Activated naive CD8-positive, alpha-beta T cell treated with anti-CD3 and anti-CD28 coated beads, Interleukin-2, amount 50 U/mL, for 24 hours (primary cell): Measurements from ENCODE around the gene ST8SIA6.

Source experiments
- ATAC-seq: fragments of 150-1000 bp; cut with Tn5 transposase; one replicate; pipeline ENCODE4 v1.10.0; 2021
- DNase-seq: peaks from one replicate; pipeline ENCODE4 v3.0.0; 2021
- H3K27ac Mint-ChIP-seq: one replicate; pipeline ENCODE4 v1.8.0; 2021; ENCODE audit warnings: mild to moderate bottlenecking, mixed read lengths
- H3K27me3 Mint-ChIP-seq: one replicate; pipeline ENCODE4 v1.8.0; 2021; ENCODE audit warnings: mixed read lengths
- H3K36me3 Mint-ChIP-seq: one replicate; pipeline ENCODE4 v1.8.0; 2021; ENCODE audit warnings: low read depth, mixed read lengths
- H3K4me1 Mint-ChIP-seq: one replicate; pipeline ENCODE4 v1.8.0; 2021; ENCODE audit warnings: mixed read lengths
- H3K4me3 Mint-ChIP-seq: one replicate; pipeline ENCODE4 v1.8.0; 2021; ENCODE audit warnings: mild to moderate bottlenecking, moderate library complexity, mixed read lengths
- H3K9me3 Mint-ChIP-seq: one replicate; pipeline ENCODE4 v1.8.0; 2021; ENCODE audit warnings: mixed read lengths

Gene ST8SIA6

DNA sequence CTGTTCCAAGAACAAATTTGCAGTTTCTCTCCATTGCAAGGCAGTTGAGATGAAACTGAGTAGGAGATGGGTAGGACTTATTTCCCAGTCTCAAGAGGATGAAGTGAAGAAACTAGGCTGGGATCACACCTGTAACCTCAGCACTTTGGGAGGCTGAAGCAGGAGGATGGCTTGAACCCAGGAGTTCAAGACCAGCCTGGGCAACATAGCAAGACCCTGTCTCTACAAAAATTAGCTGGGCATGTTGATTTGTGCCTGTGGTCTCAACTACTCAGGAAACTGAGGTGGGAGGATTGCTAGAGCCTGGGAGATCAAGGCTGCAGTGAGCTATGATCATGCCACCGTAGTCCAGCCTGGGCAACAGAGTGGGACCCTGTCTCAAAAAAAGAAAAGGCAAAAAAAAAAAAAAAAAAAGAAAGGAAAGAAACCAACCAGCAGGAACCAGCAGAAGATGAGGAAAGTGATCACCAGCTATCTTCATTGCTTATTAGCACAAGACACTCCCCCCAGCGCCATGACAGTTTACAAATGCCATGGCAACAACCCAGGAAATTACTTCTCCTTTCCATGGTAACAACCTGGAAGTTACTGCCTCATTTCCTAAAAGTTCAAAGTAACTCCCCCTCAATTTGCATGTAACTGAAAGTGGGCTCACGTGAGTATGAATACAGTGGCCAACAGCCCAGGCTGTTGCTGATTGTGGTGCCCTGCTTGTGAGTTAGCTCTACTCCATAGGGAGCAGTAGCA lies 18.3 kb upstream of the ST8SIA6 start:
- peaks cover 6% of the 10 kb centered on the region for H3K4me1 Mint-ChIP-seq
- ATAC-seq (no peak), DNase-seq (no peak)
- H3K36me3 Mint-ChIP-seq: no peaks in the 10 kb centered on the region
- H3K9me3 Mint-ChIP-seq: peaks cover 3% of the 10 kb centered on the region
- H3K27me3 Mint-ChIP-seq: peaks cover 17% of the 10 kb centered on the region
- no peak overlapping the region for H3K27ac Mint-ChIP-seq
- no peak overlapping the region for H3K4me3 Mint-ChIP-seq

DNA sequence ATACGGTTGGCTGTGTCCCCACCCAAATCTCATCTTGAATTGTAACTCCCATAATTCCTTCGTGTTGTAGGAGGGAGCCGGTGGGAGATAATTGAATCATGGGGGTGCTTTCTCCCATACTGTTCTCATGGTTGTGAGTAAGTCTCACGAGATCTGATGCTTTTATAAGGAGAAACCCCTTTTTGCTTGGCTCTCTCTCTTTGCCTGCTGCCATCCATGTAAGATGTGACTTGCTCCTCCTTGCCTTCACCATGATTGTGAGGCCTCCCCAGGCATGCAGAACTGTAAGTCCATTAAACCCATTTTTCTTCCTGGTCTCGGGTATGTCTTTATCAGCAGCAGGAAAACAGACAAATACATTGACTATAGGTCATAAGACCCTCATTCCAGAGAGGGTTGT lies 15.9 kb upstream of the ST8SIA6 start:
- Mint-ChIP-seq H3K4me1 (peaks cover 6% of the 10 kb centered on the region), H3K4me3 (no peak overlapping the region)

DNA sequence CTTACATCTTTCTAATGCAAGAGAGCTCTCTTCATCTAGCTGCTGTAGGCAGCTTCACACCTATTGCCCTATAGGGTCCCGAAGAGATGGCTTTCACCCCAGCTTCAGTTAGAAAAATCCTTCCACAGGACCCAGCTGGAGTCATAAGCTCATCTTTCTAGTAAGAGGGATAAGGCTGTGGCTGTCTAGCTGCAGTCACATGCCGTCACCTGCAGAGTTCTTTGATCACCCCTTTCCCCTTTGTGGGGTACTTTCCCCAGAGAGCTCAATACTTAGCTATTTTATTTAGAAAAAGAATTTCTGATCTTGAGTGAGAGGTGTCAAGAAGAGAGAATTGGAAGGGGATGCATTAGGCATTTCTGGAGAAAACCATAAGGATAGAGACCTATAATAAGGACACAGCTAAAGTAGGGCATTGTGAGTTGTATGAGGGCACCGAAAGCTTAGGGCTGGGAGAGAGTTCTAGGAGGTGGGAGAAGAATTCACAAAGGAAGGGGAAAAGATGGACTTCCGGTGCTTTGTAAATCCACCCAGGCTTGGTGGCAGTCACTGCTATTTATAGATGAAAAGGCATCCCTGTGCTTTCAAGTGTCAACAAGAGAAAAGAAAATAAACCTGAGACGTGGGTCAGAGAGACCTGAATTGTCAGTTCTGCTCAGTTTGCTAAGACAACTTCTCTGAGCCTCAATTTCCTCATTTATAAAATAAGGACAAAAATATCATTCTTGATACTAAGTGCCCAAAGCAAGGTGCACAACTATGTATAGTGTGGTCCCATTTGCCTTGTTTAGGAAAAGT lies 11.1 kb upstream of the ST8SIA6 start:
- DNase-seq (no peak), ATAC-seq (no peak)
- Mint-ChIP-seq H3K36me3 (no peaks in the 10 kb centered on the region), H3K9me3 (peaks cover 3% of the 10 kb centered on the region), H3K27ac (no peak overlapping the region), H3K27me3 (peaks cover 28% of the 10 kb centered on the region), H3K4me3 (no peak overlapping the region), H3K4me1 (peaks cover 2% of the 10 kb centered on the region)

More for the DNA sequence above, 15.9 kb upstream of the ST8SIA6 start:
- Mint-ChIP-seq H3K27me3 (peaks cover 11% of the 10 kb centered on the region), H3K36me3 (no peaks in the 10 kb centered on the region), H3K27ac (no peak overlapping the region), H3K9me3 (peaks cover 3% of the 10 kb centered on the region)
- ATAC-seq: no peak
- DNase-seq: no peak

DNA sequence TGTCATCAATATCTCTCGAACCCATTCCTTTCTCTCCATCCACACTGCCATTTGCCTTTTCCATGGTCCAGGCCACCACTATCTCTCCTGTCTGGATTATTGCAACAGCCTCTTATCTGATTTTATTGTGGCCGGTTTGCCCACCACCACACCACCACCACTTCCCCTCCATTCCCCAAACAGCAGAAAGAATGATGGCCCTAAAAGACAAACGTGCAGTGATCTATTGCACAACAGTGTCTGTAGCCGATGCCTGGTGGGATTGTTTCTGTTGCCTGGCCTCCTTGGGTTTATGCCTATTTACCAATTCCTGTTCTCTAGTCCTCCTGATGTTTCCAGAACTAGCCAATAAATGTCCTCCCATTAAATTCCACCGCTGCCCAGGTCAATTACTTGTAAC lies 10.2 kb upstream of the ST8SIA6 start:
- peaks cover 2% of the 10 kb centered on the region for H3K4me1 Mint-ChIP-seq
- no peaks in the 10 kb centered on the region for H3K36me3 Mint-ChIP-seq
- DNase-seq (no peak), ATAC-seq (no peak)
- H3K9me3 Mint-ChIP-seq: no peaks in the 10 kb centered on the region
- peaks cover 30% of the 10 kb centered on the region for H3K27me3 Mint-ChIP-seq
- no peak overlapping the region for H3K27ac Mint-ChIP-seq
- H3K4me3 Mint-ChIP-seq: no peak overlapping the region

DNA sequence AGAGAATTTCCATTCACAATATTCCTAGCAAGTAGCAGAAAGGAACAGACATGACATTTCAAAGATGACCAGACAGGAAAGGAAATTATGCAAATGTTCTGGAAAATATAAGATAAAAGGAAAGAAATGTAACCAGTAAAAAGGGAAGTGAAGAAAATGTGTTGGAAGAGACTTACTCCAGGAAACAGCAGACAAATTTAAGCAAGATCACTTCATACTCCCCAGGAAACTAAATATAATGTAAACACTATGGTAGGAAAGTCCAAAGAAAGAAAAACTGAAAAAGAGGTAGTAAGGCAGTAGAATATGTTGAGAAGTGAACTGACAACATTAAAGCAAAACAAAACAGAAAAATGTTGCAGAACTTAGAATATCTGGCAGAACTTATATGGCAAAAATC lies 6.4 kb upstream of the ST8SIA6 start:
- DNase-seq (no peak), ATAC-seq (no peak)
- Mint-ChIP-seq H3K27ac (no peak overlapping the region), H3K4me3 (no peak overlapping the region), H3K9me3 (no peaks in the 10 kb centered on the region), H3K27me3 (peaks cover 42% of the 10 kb centered on the region), H3K4me1 (peaks cover 2% of the 10 kb centered on the region), H3K36me3 (no peaks in the 10 kb centered on the region)

DNA sequence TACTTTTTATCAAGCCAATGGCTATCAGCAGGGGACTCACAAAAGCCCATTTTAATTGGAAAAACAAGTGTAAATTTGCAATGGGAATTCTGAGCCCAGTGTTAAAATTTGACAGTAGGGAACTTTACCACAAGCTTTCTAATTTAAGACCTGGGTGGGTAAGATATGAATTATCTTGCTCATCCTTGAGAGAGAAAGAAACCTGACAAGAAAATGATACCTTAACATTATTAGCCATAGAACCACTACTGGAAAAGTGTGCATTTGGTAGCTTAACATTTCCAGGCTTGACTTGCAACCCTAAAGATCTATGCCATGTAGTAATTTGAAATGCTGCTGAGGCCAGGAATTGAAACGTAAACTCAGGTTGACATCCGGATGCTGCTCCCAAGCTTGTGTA lies 2.7 kb upstream of the ST8SIA6 start:
- DNase-seq (no peak), ATAC-seq (no peak)
- no peak overlapping the region for H3K4me3 Mint-ChIP-seq
- H3K4me1 Mint-ChIP-seq: peaks cover 19% of the 10 kb centered on the region
- no peaks in the 10 kb centered on the region for H3K9me3 Mint-ChIP-seq
- no peaks in the 10 kb centered on the region for H3K36me3 Mint-ChIP-seq
- H3K27me3 Mint-ChIP-seq: peaks cover 48% of the 10 kb centered on the region
- no peak overlapping the region for H3K27ac Mint-ChIP-seq

DNA sequence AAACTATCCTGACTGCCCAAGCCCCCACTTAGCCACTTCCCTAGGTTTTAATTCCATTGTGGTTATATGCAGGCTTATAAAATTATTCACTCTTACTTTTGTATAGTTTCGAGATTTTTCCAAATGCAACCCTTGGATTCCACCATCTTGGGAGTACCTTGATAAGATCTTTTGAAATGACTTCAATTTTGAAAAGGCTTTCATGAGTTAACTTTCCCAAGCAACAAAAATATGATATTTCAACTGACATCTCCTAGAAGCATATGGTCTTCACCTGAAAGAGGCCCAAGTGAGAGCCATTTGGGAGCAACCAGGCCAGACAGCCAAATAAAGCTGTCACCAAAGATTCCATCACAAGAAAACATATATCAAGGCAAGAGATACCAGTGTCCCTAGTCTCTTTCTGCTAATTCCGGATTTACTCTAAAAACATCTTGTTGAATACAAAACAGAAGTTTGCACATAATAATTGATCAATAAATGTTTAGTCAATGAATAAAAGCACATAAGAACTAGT lies 1.7 kb upstream of the ST8SIA6 start:
- Mint-ChIP-seq H3K27me3 (peaks cover 54% of the 10 kb centered on the region), H3K27ac (no peak overlapping the region), H3K4me1 (peaks cover 19% of the 10 kb centered on the region)

DNA sequence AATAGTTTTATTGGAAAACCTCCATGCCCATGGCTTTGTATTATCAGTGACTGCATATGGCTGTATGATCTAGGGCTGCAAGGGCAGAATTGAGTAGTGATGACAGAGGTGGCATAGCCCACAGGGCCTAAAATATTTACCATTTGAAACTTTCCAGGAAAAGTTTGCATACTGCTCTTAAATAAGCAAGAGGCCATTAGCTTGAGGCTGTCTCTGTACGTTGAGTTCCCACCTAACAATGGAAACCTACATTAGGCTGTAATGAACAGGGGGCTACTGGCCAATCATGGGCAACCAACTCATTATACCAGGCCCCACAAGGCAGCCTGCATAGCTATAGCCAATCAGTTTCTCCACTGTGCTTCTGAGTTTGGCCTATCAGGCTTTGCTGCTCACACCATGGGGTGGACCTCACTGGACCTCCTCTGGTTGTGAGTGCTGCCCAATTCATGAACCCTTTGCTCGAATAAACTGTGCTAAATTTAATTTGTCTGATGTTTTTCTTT lies 673 bp upstream of the ST8SIA6 start:
- ATAC-seq: no peak
- Mint-ChIP-seq H3K4me3 (peak overlapping the region; percentile 75), H3K4me1 (peaks cover 17% of the 10 kb centered on the region), H3K27me3 (peaks cover 54% of the 10 kb centered on the region), H3K9me3 (peaks cover 1% of the 10 kb centered on the region), H3K36me3 (no peaks in the 10 kb centered on the region), H3K27ac (no peak overlapping the region)
- no peak for DNase-seq

More for the DNA sequence above, 1.7 kb upstream of the ST8SIA6 start:
- Mint-ChIP-seq H3K36me3 (no peaks in the 10 kb centered on the region), H3K9me3 (no peaks in the 10 kb centered on the region), H3K4me3 (no peak overlapping the region)
- DNase-seq (no peak), ATAC-seq (no peak)

DNA sequence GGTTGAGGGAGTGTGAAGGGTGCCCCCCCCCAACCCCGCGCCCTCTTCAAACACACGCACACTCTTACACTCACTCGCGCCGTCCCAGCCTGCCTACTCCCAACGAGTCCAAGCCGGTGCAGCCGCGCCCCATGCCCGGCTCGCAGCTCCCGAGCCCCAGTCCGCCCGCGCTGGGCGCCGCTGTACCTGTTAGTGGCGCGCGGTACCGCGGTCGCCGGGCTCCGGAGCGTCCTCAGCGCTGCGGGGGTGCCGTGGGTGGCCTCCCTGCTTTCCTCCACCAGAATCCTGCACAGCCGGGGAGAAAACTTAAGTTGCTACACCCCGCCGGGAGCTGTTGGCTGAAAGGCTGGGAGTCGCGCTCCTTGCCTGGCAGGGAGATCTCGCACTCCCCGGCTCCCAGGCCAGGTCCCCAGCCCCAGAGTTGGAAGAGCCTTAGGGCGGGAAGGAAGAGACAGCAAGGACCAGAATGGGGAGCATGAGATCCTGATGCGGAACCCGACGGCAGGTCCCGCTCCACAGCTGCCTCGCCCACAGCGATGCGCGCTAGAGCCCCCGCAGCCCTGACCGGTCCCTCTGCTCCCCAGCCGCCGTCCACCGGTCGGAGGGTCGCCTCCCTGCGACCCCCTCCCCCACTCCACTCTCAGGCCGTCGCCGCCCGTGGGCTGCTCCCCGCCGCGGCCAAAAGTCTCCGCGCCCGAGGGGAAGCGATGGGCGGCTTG lies 863 bp downstream of the ST8SIA6 start:
- H3K27me3 Mint-ChIP-seq: peaks cover 53% of the 10 kb centered on the region
- peaks cover 11% of the 10 kb centered on the region for H3K9me3 Mint-ChIP-seq
- H3K4me3 Mint-ChIP-seq: peak overlapping the region; percentile 72
- peaks cover 17% of the 10 kb centered on the region for H3K4me1 Mint-ChIP-seq
- H3K27ac Mint-ChIP-seq: no peak overlapping the region
- ATAC-seq (peak; percentile 75), DNase-seq (peak; percentile 42)
- H3K36me3 Mint-ChIP-seq: no peaks in the 10 kb centered on the region

DNA sequence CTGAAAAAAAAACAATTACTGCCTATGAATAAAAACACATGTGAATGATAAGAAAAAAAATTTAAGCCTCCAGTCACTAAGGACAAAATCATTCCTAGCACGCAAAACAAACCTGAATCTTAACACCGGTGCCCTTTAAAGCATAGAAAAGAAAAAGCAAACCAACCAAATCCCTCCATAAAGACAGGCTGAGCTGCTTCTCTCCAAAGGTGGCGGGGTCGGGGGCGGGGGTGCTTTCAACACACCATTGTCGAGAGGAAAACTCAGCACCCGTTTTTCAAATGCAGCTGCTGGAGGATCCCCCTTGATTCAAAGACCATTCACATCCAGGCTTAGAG lies 1.4 kb downstream of the ST8SIA6 start:
- peaks cover 54% of the 10 kb centered on the region for H3K27me3 Mint-ChIP-seq
- no peak for DNase-seq

DNA sequence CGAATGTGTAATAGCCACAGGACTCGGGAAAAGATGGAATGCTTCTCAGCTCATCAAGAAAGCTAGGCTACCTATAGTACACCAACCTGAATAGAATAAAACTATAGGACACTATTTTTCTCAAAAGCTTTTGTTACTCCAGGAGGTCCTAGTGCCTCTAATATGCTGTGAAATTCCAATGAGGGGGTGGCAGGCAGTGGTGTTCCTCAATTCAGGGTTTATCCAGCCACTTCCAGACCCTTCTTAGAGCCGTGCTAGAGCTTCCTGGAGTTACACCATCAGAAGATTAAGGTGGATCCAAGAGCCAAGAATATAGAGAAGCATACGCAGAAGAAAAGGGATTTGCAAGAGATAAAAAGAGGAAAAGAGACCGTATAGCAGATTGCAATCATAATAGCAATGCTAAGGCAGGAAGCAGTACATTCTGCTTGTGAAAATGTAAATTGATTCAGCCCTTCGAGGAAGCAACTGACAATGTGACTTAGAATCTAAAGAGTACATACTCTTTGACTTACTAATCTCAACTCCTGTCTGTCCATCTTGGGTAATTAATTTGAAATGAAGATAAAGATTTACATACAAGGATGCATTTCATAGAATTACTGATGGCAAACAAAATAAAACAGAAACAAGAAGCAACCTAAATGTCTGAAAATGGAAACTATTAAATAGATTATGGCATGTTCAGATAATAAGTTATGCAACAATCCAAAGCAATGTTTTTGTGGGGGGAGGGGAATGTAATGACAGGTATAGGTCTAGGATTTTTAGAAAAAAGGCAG lies 2.1 kb downstream of the ST8SIA6 start:
- Mint-ChIP-seq H3K9me3 (peaks cover 11% of the 10 kb centered on the region), H3K27ac (no peak overlapping the region), H3K36me3 (peaks cover 6% of the 10 kb centered on the region), H3K4me1 (peaks cover 17% of the 10 kb centered on the region), H3K4me3 (no peak overlapping the region), H3K27me3 (peaks cover 53% of the 10 kb centered on the region)
- ATAC-seq: no peak
- DNase-seq: no peak

More for the DNA sequence above, 1.4 kb downstream of the ST8SIA6 start:
- no peak for ATAC-seq
- Mint-ChIP-seq H3K36me3 (peaks cover 4% of the 10 kb centered on the region), H3K4me3 (peak overlapping the region; percentile 72), H3K4me1 (peaks cover 17% of the 10 kb centered on the region), H3K27ac (no peak overlapping the region), H3K9me3 (peaks cover 11% of the 10 kb centered on the region)

DNA sequence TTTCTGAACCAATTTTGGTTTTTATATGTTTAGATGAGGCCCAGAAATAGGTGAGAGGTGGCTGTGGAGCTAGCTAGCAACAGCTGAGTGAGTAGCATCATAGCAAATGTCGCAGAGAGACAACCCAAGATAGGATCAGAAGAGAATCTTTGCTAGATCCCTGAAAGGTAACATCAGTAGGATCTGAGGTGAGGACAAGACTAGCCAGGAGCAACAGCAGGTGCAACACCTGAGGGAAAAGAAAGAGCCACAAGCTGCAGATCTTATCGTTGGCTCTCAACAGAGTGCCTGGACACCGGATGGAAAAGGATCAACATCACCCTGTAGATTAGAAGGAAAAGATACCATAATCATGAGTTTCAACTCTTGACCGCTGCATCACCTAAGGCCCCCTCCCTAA lies 4.4 kb downstream of the ST8SIA6 start:
- DNase-seq (no peak), ATAC-seq (no peak)
- Mint-ChIP-seq H3K4me1 (peaks cover 17% of the 10 kb centered on the region), H3K27me3 (peaks cover 39% of the 10 kb centered on the region), H3K36me3 (peaks cover 6% of the 10 kb centered on the region), H3K27ac (no peak overlapping the region), H3K9me3 (peaks cover 11% of the 10 kb centered on the region), H3K4me3 (no peak overlapping the region)

DNA sequence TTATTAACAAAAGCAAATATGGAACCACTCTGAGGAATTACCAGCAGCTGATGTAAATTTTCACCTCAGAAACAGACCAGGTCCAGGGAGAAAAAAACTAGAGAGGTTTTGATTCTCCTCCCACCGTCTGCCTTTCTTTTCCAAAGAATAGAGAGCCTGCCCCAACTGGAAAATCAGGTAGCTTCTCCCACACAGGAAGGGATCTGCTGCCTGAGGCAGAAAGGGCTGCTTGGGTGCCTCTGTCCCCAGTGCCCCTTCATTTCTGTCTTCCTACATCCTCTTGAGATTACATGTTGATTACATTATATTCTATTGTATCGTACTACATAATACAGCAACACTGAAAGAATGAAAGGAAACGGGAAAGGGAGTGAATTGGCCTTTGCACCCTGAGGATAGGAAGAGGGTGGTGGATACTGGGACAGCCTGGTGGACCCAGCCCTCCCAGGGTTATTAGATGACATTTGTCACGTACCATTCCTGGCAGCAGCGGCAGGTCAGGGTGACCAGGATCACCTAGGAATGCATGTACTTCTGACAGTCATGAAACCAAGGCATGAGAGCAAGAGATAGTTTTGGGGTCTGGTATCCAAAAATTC lies 8.9 kb downstream of the ST8SIA6 start:
- no peak overlapping the region for H3K27ac Mint-ChIP-seq
- ATAC-seq (no peak), DNase-seq (no peak)
- H3K4me3 Mint-ChIP-seq: no peak overlapping the region
- peaks cover 13% of the 10 kb centered on the region for H3K4me1 Mint-ChIP-seq
- peaks cover 27% of the 10 kb centered on the region for H3K27me3 Mint-ChIP-seq
- H3K36me3 Mint-ChIP-seq: peaks cover 6% of the 10 kb centered on the region
- H3K9me3 Mint-ChIP-seq: peaks cover 11% of the 10 kb centered on the region

DNA sequence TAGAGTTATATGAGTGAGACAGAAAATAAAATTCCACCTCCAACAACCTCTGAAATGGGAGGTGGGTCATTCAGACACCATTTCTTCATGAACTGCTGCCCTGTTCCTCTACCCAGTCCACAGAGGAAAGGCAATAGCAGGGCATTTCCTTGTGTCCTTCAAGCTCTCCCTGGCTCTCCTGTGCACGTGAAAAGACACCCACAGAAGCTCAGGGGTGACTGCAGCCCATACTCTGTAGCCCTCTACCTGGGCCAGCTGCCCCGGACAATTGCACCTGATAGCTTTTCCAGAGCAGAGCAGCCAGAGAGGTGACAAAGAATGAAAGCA lies 10.0 kb downstream of the ST8SIA6 start:
- Mint-ChIP-seq H3K27me3 (peaks cover 26% of the 10 kb centered on the region), H3K27ac (peak overlapping the region; percentile 17), H3K36me3 (peaks cover 6% of the 10 kb centered on the region), H3K4me3 (no peak overlapping the region), H3K4me1 (peaks cover 13% of the 10 kb centered on the region), H3K9me3 (peaks cover 3% of the 10 kb centered on the region)
- ATAC-seq (no peak), DNase-seq (no peak)
